GM12878 (cell line): ENCODE data around the gene SSH2. TPM values are rescaled to one million over a fixed set of nuclear protein-coding genes. Genes with fewer than 3 reads are reported as not detected.

ENCODE experiments used
- ATAC-seq: fragments of 200-7000 bp; cut with Tn5 transposase; 3 replicates; pipeline ENCODE4 v1.9.1; 2020; ENCODE audit warnings: mild to moderate bottlenecking, moderate library complexity
- BruUV-seq: library from RNA; stranded (reverse); fragments of 400-500 nt; replicated peaks from 2 replicates; lab custom pipeline; 2021; lab: Mats Ljungman, UMichigan
- CTCF ChIA-PET: fragments of 300-600 bp; sonication (Branson Sonifier 250); formaldehyde crosslinking; extraction: SDS; loops from one replicate; lab custom pipeline; 2021; ENCODE audit warnings: inconsistent platforms; lab: Yijun Ruan, JAX
- POLR2A ChIA-PET: fragments of 350-600 bp; formaldehyde crosslinking; extraction: SDS; loops from one replicate; lab custom pipeline; 2021; ENCODE audit warnings: inconsistent platforms; lab: Charles Lee
- RAD21 ChIA-PET: fragments of 300-600 bp; sonication (Branson Sonifier 250); formaldehyde crosslinking; loops from one replicate; lab custom pipeline; 2023; ENCODE audit warnings: antibody characterized with exemption; ENCODE audit not compliant: unreplicated experiment; lab: Charles Lee
- SMC1A ChIA-PET: fragments of 300-600 bp; sonication (Branson Sonifier 250); formaldehyde crosslinking; loops from one replicate; lab custom pipeline; 2023; ENCODE audit not compliant: unreplicated experiment, uncharacterized antibody; lab: Charles Lee
- DNase-seq: peaks from one replicate; pipeline ENCODE4 v3.0.0-alpha.2; 2011; ENCODE audit warnings: low read depth, low spot score
- FAIRE-seq: peaks from 3 replicates; lab custom pipeline; 2011; peaks lifted over from hg19 to GRCh38; lab: Jason Lieb, UNC
- H2AFZ ChIP-seq: 2 replicates; pipeline ENCODE4 v1.6.0; 2011; ENCODE audit warnings: low read depth, low read length, control low read depth; ENCODE audit not compliant: control insufficient read depth
- H3K27ac ChIP-seq: 2 replicates; pipeline ENCODE4 v1.5.1; 2011; ENCODE audit warnings: control low read depth; ENCODE audit not compliant: control insufficient read depth, insufficient read depth
- H3K27me3 ChIP-seq, 2 experiments: replicated peaks in 1 of 2; 2 replicates each; pipeline versions ENCODE4 v1.6.0 to v1.6.1; 2011; ENCODE audit warnings: low read length in 1 of 2; ENCODE audit not compliant: control insufficient read depth in 2 of 2, insufficient read depth in 2 of 2
- H3K36me3 ChIP-seq, 2 experiments: 2 replicates each; pipeline ENCODE4 v1.5.1; 2011; ENCODE audit warnings: low read length in 1 of 2; ENCODE audit not compliant: control insufficient read depth in 2 of 2, insufficient read depth in 2 of 2
- H3K4me1 ChIP-seq: 2 replicates; pipeline ENCODE4 v1.6.1; 2011; ENCODE audit warnings: mild to moderate bottlenecking, low read length, moderate library complexity, mixed read lengths; ENCODE audit not compliant: control insufficient read depth, insufficient read depth
- H3K4me2 ChIP-seq: 2 replicates; pipeline ENCODE4 v1.6.0; 2011; ENCODE audit warnings: control low read depth; ENCODE audit not compliant: control insufficient read depth, insufficient read depth
- H3K4me3 ChIP-seq: fragments of 200-600 bp; sonication (generic); 2 replicates; pipeline ENCODE4 v1.5.1; 2016
- H3K79me2 ChIP-seq: 2 replicates; pipeline ENCODE4 v1.6.0; 2011; ENCODE audit warnings: low read length; ENCODE audit not compliant: control insufficient read depth, insufficient read depth
- H3K9ac ChIP-seq: 2 replicates; pipeline ENCODE4 v1.8.0; 2011; ENCODE audit warnings: low read length, control low read depth, mixed read lengths; ENCODE audit not compliant: control insufficient read depth, insufficient read depth
- H3K9me3 ChIP-seq: replicated peaks from 3 replicates; pipeline ENCODE4 v1.5.1; 2011; ENCODE audit warnings: mild to moderate bottlenecking, low read length; ENCODE audit not compliant: control insufficient read depth, insufficient read depth
- H4K20me1 ChIP-seq: 2 replicates; pipeline ENCODE4 v1.6.0; 2011; ENCODE audit not compliant: control insufficient read depth, insufficient read depth
- ETV6 ChIP-seq, 2 experiments: fragments of 450-650 bp in 1 of 2; IDR thresholded peaks in 1 of 2; conservative IDR thresholded peaks in 1 of 2; 2 replicates each; pipeline ENCODE4 v1.6.1; 2014; ENCODE audit warnings: antibody characterized with exemption in 1 of 2, borderline replicate concordance in 1 of 2, low read depth in 1 of 2, mild to moderate bottlenecking in 1 of 2, moderate library complexity in 1 of 2
- SRF ChIP-seq, 2 experiments: IDR thresholded peaks; 2 replicates each; pipeline ENCODE4 v1.6.1; 2011; ENCODE audit warnings: low read depth in 2 of 2, low read length in 2 of 2, mild to moderate bottlenecking in 1 of 2, moderate library complexity in 1 of 2
- WGBS: methylation state at CpG from one replicate; pipeline ENCODE4 v1.1.6; 2016; ENCODE audit warnings: low lambda C conversion rate; ENCODE audit not compliant: insufficient replicate concordance, insufficient coverage; ENCODE audit errors: missing lambda C conversion rate; 5-methylcytosine and 5-hydroxymethylcytosine counted together
- in situ Hi-C: fragments of 300-500 bp; cut with MboI; formaldehyde crosslinking; loops from 9 replicates; pipeline ENCODE4 v1.14.3; 2018; ENCODE audit warnings: mixed read lengths
- intact Hi-C: fragments of 100-400 bp; cut with micrococcal nuclease; formaldehyde crosslinking; loops from one replicate; pipeline ENCODE4 v1.14.2; 2022; ENCODE audit not compliant: unreplicated experiment
- polyA plus RNA-seq, 11 experiments: library from polyadenylated mRNA; depleted of rRNA in 4 of 11; unstranded in 6 of 11; stranded (reverse) in 5 of 11; fragments of >200 nt; fragmentation: Nextera tagmentation in 4 of 11; fragmentation: Illumina TruSeq in 1 of 11; extraction: Ambion mirVana in 4 of 11; extraction: Trizol in 1 of 11; gene quantifications; 1 replicate in 1 of 11; 2 replicates in 10 of 11; pipeline versions ENCODE4 v1.2.1 to v1.2.3, GENCODE V29; 2011 to 2016; ENCODE audit warnings: inconsistent platforms in 2 of 11, missing spikeins in 2 of 11, low read depth in 1 of 11
- total RNA-seq, 4 experiments: library from RNA; depleted of rRNA in 3 of 4; stranded (reverse); fragments of >200 nt in 3 of 4; fragmentation: Illumina TruSeq in 1 of 4; extraction: Trizol in 1 of 4; gene quantifications; 2 replicates each; pipeline versions ENCODE4 v1.2.1 to v1.2.3, GENCODE V29; 2013 to 2021

The SSH2 gene
- total and polyA plus RNA-seq, 10 of the 15 experiments (the other 5 are each of a cell fraction or from before 2014, with no cell fraction given), result 9.3 to 65.9 (median 34.0) TPM

- Histone ChIP-seq H3K4me3 (no peak overlapping the region), H3K4me1 (no peaks in the 10 kb centered on the region), H3K9ac (no peak overlapping the region), H4K20me1 (no peaks in the 10 kb centered on the region), H3K4me2 (no peak overlapping the region), H3K79me2 (no peaks in the 10 kb centered on the region), H3K36me3 (no peaks in the 10 kb centered on the region), H2AFZ (no peak overlapping the region), H3K27me3 (no peaks in the 10 kb centered on the region), H3K27ac (no peak overlapping the region), H3K9me3 (no peaks in the 10 kb centered on the region)
- ChIA-PET RAD21 (no interaction called here), CTCF (interaction anchor here (0.7 kb wide), 1 partner anchor 132 kb away, joined by 3 read pairs; no protein-coding TSS in a partner anchor), POLR2A (no interaction called here), SMC1A (no interaction called here)
- 72% methylated on average over 12 of the region's 18 CpGs for WGBS
- TF ChIP-seq ETV6 (conservative IDR thresholded peaks at IDR 0.05 in 1 of 2, IDR thresholded peaks at IDR 0.05 in 1 of 2; ENCODE audit: borderline replicate concordance in 1 of 2, low read depth in 1 of 2), result no peak
- no peak for DNase-seq
- no peak for FAIRE-seq
- in situ Hi-C loops, result no loop called here
- ATAC-seq, result no peak
- intact Hi-C loops, result no loop called here
- no TSS peak for BruUV-seq
Measured at GRCh38 chr17:29972277-29972676, 42.2 kb upstream of the SSH2 start.

- RAD21 ChIA-PET, result no interaction called here
- no peaks in the 10 kb centered on the region for H3K36me3 ChIP-seq
- POLR2A ChIA-PET, result interaction anchor here (0.6 kb wide), 1 partner anchor 934 kb away, joined by 3 read pairs; no protein-coding TSS in a partner anchor
- H3K4me3 ChIP-seq, result no peak overlapping the region
- H3K9ac ChIP-seq, result no peak overlapping the region
- H3K4me1 ChIP-seq, result no peaks in the 10 kb centered on the region
- H3K79me2 ChIP-seq, result no peaks in the 10 kb centered on the region
- intact Hi-C loops, result no loop called here
- ATAC-seq (no peak), DNase-seq (no peak), FAIRE-seq (no peak)
- in situ Hi-C loops, result no loop called here
- no peak overlapping the region for H2AFZ ChIP-seq
- 55% methylated on average over 5 of the region's 5 CpGs for WGBS
- CTCF ChIA-PET, result no interaction called here
- SMC1A ChIA-PET, result no interaction called here
- TF ChIP-seq SRF (IDR thresholded peaks at IDR 0.05; ENCODE audit: low read depth in 2 of 2, low read length in 2 of 2), result no peak
- no peak overlapping the region for H3K4me2 ChIP-seq
- no peaks in the 10 kb centered on the region for H3K9me3 ChIP-seq
- BruUV-seq, result no TSS peak
- no peaks in the 10 kb centered on the region for H4K20me1 ChIP-seq
- H3K27ac ChIP-seq, result no peak overlapping the region
- H3K27me3 ChIP-seq, result no peaks in the 10 kb centered on the region
Measured at GRCh38 chr17:29968271-29968670, 38.2 kb upstream of the SSH2 start.
